HepG2 (cell line): Measurements from ENCODE around the gene PXK. TPM values are rescaled to one million over a fixed set of nuclear protein-coding genes. Genes with fewer than 3 reads are reported as not detected.

Source experiments
- CAMTA2 ChIP-seq: sonication (generic); formaldehyde crosslinking; IDR thresholded peaks from 2 replicates; pipeline ENCODE4 v1.4.0; 2020; ENCODE audit warnings: mild to moderate bottlenecking, missing genetic modification reagents, borderline replicate concordance
- CBX1 ChIP-seq: IDR thresholded peaks from one replicate; pipeline ENCODE4 v1.6.1; 2016; ENCODE audit warnings: antibody characterized with exemption, low read depth
- FLYWCH1 ChIP-seq: sonication (generic); formaldehyde crosslinking; IDR thresholded peaks from 2 replicates; pipeline ENCODE4 v1.8.1; 2023; ENCODE audit warnings: mild to moderate bottlenecking, missing genetic modification reagents
- HNRNPLL ChIP-seq: fragments of 200-400 bp; formaldehyde crosslinking; IDR thresholded peaks from 2 replicates; pipeline ENCODE4 v1.6.1; 2017; ENCODE audit warnings: mild to moderate bottlenecking, low read depth, low read length; ENCODE audit not compliant: poor library complexity, severe bottlenecking
- HOMEZ ChIP-seq: IDR thresholded peaks from 2 replicates; pipeline ENCODE4 v1.6.1; 2016; ENCODE audit warnings: low read depth
- HOXA3 ChIP-seq: sonication (generic); formaldehyde crosslinking; IDR thresholded peaks from 2 replicates; pipeline ENCODE4 v1.5.0; 2020; ENCODE audit warnings: missing genetic modification reagents
- HOXA7 ChIP-seq: sonication (generic); formaldehyde crosslinking; IDR thresholded peaks from 2 replicates; pipeline ENCODE4 v1.8.1; 2022; ENCODE audit warnings: mild to moderate bottlenecking, missing genetic modification reagents, moderate library complexity
- IRX3 ChIP-seq: sonication (generic); formaldehyde crosslinking; IDR thresholded peaks from 2 replicates; pipeline ENCODE4 v1.8.1; 2023; ENCODE audit warnings: mild to moderate bottlenecking, low read depth, missing genetic modification reagents, borderline replicate concordance
- KAT8 ChIP-seq: IDR thresholded peaks from 2 replicates; pipeline ENCODE4 v1.6.1; 2016; ENCODE audit warnings: missing genetic modification reagents, missing compliant biosample characterization
- KLF11 ChIP-seq: IDR thresholded peaks from 2 replicates; pipeline ENCODE4 v1.6.1; 2016; ENCODE audit warnings: missing compliant biosample characterization
- KLF13 ChIP-seq: sonication (generic); formaldehyde crosslinking; IDR thresholded peaks from 2 replicates; pipeline ENCODE4 v1.4.0; 2020; ENCODE audit warnings: mild to moderate bottlenecking, missing genetic modification reagents
- MAFG ChIP-seq: sonication (generic); formaldehyde crosslinking; IDR thresholded peaks from 2 replicates; pipeline ENCODE4 v1.5.1; 2020; ENCODE audit warnings: mild to moderate bottlenecking, missing genetic modification reagents
- MATR3 ChIP-seq: sonication (generic); formaldehyde crosslinking; IDR thresholded peaks from 2 replicates; pipeline ENCODE4 v1.4.0; 2020; ENCODE audit warnings: missing genetic modification reagents
- MXI1 ChIP-seq: IDR thresholded peaks from 3 replicates; pipeline ENCODE4 v1.6.1; 2012; ENCODE audit warnings: low read depth, low read length, inconsistent platforms, borderline replicate concordance
- NFE2 ChIP-seq: sonication (generic); formaldehyde crosslinking; IDR thresholded peaks from 2 replicates; pipeline ENCODE4 v1.4.0; 2020; ENCODE audit warnings: missing genetic modification reagents
- RARA ChIP-seq: IDR thresholded peaks from 2 replicates; pipeline ENCODE4 v1.6.1; 2016; ENCODE audit warnings: missing genetic modification reagents, missing compliant biosample characterization
- RBFOX2 ChIP-seq: fragments of 200-400 bp; formaldehyde crosslinking; IDR thresholded peaks from 2 replicates; pipeline ENCODE4 v1.6.1; 2017; ENCODE audit warnings: low read depth, mild to moderate bottlenecking, low read length
- RNF219 ChIP-seq: sonication (generic); formaldehyde crosslinking; IDR thresholded peaks from 2 replicates; pipeline ENCODE4 v1.5.0; 2020; ENCODE audit warnings: mild to moderate bottlenecking, missing genetic modification reagents
- SAP130 ChIP-seq: IDR thresholded peaks from 2 replicates; pipeline ENCODE4 v1.6.1; 2016; ENCODE audit warnings: low read depth
- SIX4 ChIP-seq: sonication (generic); formaldehyde crosslinking; IDR thresholded peaks from 2 replicates; pipeline ENCODE4 v1.4.0; 2020; ENCODE audit warnings: missing genetic modification reagents
- SNAPC2 ChIP-seq: sonication (generic); formaldehyde crosslinking; IDR thresholded peaks from 2 replicates; pipeline ENCODE4 v1.8.1; 2022; ENCODE audit warnings: mild to moderate bottlenecking, missing genetic modification reagents
- TP53 ChIP-seq: sonication (generic); formaldehyde crosslinking; conservative IDR thresholded peaks from 2 replicates; pipeline ENCODE4 v1.4.0; 2020; ENCODE audit warnings: missing genetic modification reagents
- ZNF530 ChIP-seq: sonication (generic); formaldehyde crosslinking; IDR thresholded peaks from 2 replicates; pipeline ENCODE4 v1.5.0; 2020; ENCODE audit warnings: low read depth, mild to moderate bottlenecking, missing genetic modification reagents
- ZNF672 ChIP-seq: sonication (generic); formaldehyde crosslinking; IDR thresholded peaks from 2 replicates; pipeline ENCODE4 v1.8.1; 2022; ENCODE audit warnings: missing genetic modification reagents
- polyA plus RNA-seq, 8 experiments: library from polyadenylated mRNA; depleted of rRNA in 3 of 8; stranded (reverse) in 7 of 8; unstranded in 1 of 8; fragments of >200 nt; fragmentation: Illumina TruSeq in 4 of 8; extraction: Trizol in 4 of 8; gene quantifications; 2 replicates each; pipeline versions ENCODE4 v1.2.1 to v1.2.3, GENCODE V29; 2011 to 2016; ENCODE audit warnings: low read depth in 4 of 8, missing spikeins in 1 of 8, mixed read lengths in 1 of 8; ENCODE audit not compliant: insufficient read depth in 1 of 8
- total RNA-seq, 5 experiments: library from RNA; depleted of rRNA; stranded (reverse); fragments of >200 nt; fragmentation: Illumina TruSeq; extraction: Trizol; gene quantifications; 2 replicates each; pipeline ENCODE4 v1.2.3, GENCODE V29; 2016; ENCODE audit warnings: low read depth in 1 of 5

Gene PXK
- total and polyA plus RNA-seq, 2 of the 13 experiments (the other 11 are each of a cell fraction or from before 2014, with no cell fraction given): 6.4 to 18.6 TPM

- TF ChIP-seq RNF219: 0 out of 2 replicates have a peak, but pooled peaks have one; percentile 76
- peak; percentile 79; the same call in 1 of the 2 replicates for TF ChIP-seq KLF11 (CRISPR knock-in tag)
- 0 out of 2 replicates have a peak, but pooled peaks have one; percentile 12 for TF ChIP-seq HOMEZ (CRISPR knock-in tag)
- peak; percentile 44 for TF ChIP-seq HNRNPLL
- peak; percentile 99 for TF ChIP-seq RBFOX2
- peak; percentile 27 for TF ChIP-seq CBX1
- peak; percentile 52; the same call in 1 of the 2 replicates for TF ChIP-seq ZNF672
- TF ChIP-seq ZNF530 (CRISPR knock-in tag): no peak
- peak; percentile 60; the same call in 1 of the 2 replicates for TF ChIP-seq SNAPC2 (CRISPR knock-in tag)
- no peak for TF ChIP-seq HOXA7 (CRISPR knock-in tag)
- TF ChIP-seq FLYWCH1 (CRISPR knock-in tag): 0 out of 2 replicates have a peak, but pooled peaks have one; percentile 51
- TF ChIP-seq RARA (CRISPR knock-in tag): peak; percentile 78
- TF ChIP-seq MAFG (CRISPR knock-in tag): no peak
- TF ChIP-seq HOXA3 (CRISPR knock-in tag): peak; percentile 90
- TF ChIP-seq KAT8 (CRISPR knock-in tag): peak; percentile 82
- TF ChIP-seq NFE2 (CRISPR knock-in tag): no peak
- TF ChIP-seq SIX4: 0 out of 2 replicates have a peak, but pooled peaks have one; percentile 46
- peak; percentile 25; the same call in 1 of the 2 replicates for TF ChIP-seq CAMTA2
- TF ChIP-seq KLF13: peak; percentile 53; the same call in 1 of the 2 replicates
- 0 out of 2 replicates have a peak, but pooled peaks have one; percentile 29 for TF ChIP-seq TP53 (CRISPR knock-in tag)
- TF ChIP-seq SAP130 (CRISPR knock-in tag): peak; percentile 92
- TF ChIP-seq MXI1: peak; percentile 65; the same call in 1 of the 3 replicates
- peak; percentile 96 for TF ChIP-seq IRX3
- no peak for TF ChIP-seq MATR3 (CRISPR knock-in tag)
Observed at GRCh38 chr3:58433400-58434167, 100.9 kb downstream of the PXK start, which contains the start of gene PDHB (continued).
